Nephron (organoid): Measurements from ENCODE around the gene ANKRD11.
"Not testable (repeated sequence)": the region's sequence is repeated elsewhere in the genome, so short reads cannot be mapped to it uniquely, and the experiment has no call there.

ENCODE experiments used
- H3K27ac Mint-ChIP-seq, 3 experiments: 2 replicates each; pipeline ENCODE4 v1.8.0; 2020; ENCODE audit warnings: mixed read lengths in 3 of 3, mild to moderate bottlenecking in 2 of 3, moderate library complexity in 1 of 3
- H3K27me3 Mint-ChIP-seq: 2 replicates; pipeline ENCODE4 v1.8.0; 2021; ENCODE audit warnings: low read depth, mild to moderate bottlenecking, moderate library complexity, mixed read lengths
- H3K36me3 Mint-ChIP-seq: 2 replicates; pipeline ENCODE4 v1.8.0; 2020; ENCODE audit warnings: low read depth, mixed read lengths
- H3K4me1 Mint-ChIP-seq: 2 replicates; pipeline ENCODE4 v1.8.0; 2020; ENCODE audit warnings: mixed read lengths
- H3K4me3 Mint-ChIP-seq, 3 experiments: 2 replicates each; pipeline ENCODE4 v1.8.0; 2020; ENCODE audit warnings: mild to moderate bottlenecking in 3 of 3, mixed read lengths in 3 of 3, moderate library complexity in 2 of 3
- H3K9me3 Mint-ChIP-seq: 2 replicates; pipeline ENCODE4 v1.8.0; 2020; ENCODE audit warnings: mixed read lengths
- TF ChIP-seq, protein P1 (sequence below), 3 experiments: fragments of 200-600 bp; sonication (generic); IDR thresholded peaks; one replicate each; pipeline ENCODE4 v1.5.0; 2021; ENCODE audit warnings: antibody characterized with exemption in 3 of 3; ENCODE audit not compliant: unreplicated experiment in 3 of 3

ANKRD11 gene

DNA sequence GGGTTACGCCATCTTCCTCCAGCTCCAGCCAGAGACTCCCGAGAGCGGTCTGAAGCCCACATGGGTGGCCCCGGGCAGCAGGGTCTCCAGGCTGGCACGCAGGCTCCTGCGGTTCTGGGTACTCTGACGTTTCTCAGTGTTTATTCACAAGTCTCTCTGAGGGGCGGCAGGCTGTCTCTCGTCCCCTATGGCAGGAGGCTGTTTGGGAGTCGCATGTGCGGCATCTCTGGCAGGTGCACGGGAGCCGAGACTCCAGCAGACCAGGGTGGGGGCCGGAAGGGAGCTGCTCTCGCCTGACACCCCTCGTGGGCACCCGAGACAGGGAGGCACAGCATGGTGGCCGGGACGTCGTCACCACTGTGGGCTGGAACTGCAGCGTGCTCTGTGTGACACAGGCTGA, 224.7 kb downstream of the ANKRD11 start:
- H3K27ac Mint-ChIP-seq, result no peak overlapping the region

DNA sequence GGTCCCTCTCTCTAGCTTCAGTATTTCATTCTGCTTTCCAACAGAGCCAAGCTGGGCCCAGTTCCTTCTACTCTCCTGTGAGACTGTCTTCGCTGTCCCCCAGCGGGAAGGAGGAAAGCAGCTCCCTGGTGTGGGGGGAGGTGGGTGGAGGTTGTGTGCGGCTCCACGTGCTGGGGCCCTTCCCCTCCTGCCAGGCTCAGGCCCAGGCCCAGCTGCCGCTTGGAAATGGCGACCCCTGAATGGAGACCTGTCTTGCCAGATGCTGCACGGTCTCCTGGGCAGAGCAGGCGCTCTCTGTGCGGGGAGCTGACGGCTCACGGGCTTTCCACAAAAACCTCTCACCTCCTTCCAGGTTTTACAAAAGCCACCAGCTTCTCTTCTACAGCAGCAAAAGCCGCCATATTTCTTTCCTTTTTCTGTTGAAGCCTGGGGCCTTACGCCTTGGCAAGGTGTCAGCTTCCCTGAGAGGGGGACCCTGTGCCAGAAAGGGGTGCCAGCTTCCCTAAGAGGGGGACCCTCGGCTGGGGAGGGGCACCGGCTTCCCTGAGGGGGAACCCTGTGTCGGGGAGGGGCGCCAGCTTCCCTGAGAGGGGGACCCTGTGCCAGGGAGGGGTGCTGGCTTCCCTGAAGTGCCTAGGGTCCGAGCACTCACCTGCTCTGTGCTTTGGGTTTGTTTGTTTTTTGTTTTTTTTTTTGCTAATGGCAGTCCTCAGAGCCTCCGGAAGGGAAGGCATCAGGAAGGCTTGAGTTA, 225.4 kb downstream of the ANKRD11 start:
- H3K27me3 Mint-ChIP-seq, result peaks cover 4% of the 10 kb centered on the region
- H3K4me1 Mint-ChIP-seq, result no peaks in the 10 kb centered on the region
- TF ChIP-seq, protein P1, sequence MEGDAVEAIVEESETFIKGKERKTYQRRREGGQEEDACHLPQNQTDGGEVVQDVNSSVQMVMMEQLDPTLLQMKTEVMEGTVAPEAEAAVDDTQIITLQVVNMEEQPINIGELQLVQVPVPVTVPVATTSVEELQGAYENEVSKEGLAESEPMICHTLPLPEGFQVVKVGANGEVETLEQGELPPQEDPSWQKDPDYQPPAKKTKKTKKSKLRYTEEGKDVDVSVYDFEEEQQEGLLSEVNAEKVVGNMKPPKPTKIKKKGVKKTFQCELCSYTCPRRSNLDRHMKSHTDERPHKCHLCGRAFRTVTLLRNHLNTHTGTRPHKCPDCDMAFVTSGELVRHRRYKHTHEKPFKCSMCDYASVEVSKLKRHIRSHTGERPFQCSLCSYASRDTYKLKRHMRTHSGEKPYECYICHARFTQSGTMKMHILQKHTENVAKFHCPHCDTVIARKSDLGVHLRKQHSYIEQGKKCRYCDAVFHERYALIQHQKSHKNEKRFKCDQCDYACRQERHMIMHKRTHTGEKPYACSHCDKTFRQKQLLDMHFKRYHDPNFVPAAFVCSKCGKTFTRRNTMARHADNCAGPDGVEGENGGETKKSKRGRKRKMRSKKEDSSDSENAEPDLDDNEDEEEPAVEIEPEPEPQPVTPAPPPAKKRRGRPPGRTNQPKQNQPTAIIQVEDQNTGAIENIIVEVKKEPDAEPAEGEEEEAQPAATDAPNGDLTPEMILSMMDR (IDR thresholded peaks at IDR 0.05; ENCODE audit: unreplicated experiment in 3 of 3), result no peak
- no peak overlapping the region for H3K27ac Mint-ChIP-seq
- H3K9me3 Mint-ChIP-seq, result no peaks in the 10 kb centered on the region
- H3K4me3 Mint-ChIP-seq, result no peak overlapping the region
- H3K36me3 Mint-ChIP-seq, result peaks cover 35% of the 10 kb centered on the region

More for the DNA sequence above, 224.7 kb downstream of the ANKRD11 start:
- Mint-ChIP-seq H3K9me3 (no peaks in the 10 kb centered on the region), H3K27me3 (peaks cover 4% of the 10 kb centered on the region), H3K4me3 (no peak overlapping the region), H3K4me1 (no peaks in the 10 kb centered on the region), H3K36me3 (peaks cover 41% of the 10 kb centered on the region)
- TF ChIP-seq, protein P1 (IDR thresholded peaks at IDR 0.05; ENCODE audit: unreplicated experiment in 3 of 3), result no peak

DNA sequence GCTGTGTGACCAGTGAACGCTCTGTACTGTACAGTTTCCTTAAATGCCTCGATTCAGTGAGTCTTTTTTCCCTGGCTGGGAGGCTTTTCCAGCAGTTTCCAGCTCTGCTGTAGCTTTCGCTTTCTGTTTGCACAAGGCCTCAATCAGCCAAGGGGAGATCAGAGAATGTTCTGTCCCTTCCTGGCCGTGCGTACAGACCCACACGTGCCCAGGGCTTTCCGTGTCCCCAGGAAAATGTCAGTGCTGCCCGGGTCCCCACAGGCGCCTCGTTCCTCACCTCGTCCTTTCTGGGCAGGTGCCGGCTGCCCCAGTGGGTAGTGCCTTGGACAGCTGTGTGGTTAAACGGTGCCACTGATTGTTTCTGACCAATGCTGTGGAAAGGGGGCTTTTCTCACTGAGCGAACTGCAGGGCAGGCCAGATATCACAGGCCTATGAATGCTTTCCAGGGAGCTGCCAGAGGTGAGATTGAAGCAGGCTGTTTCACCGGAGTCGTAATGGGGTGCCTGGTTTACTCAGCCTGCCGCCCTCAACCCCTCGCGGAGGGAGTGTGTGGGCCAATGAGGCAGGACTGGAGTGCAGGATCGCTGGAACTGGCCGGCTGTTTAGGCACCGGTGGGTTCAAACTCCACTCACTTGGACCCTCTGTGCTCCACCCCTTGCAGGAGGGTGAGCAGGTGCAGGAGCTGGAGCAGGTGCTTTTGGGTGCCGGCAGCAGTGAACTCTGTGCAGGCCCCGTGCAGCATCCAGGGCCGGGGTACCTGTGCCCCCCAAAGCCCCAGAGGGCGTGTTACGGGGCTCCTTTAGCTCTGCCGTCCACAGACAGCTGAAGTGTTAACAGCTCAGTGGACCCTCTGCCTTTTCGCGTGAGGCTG, 228.4 kb downstream of the ANKRD11 start:
- TF ChIP-seq, protein P1 (IDR thresholded peaks at IDR 0.05; ENCODE audit: unreplicated experiment in 3 of 3), result no peak
- no peak overlapping the region for H3K27ac Mint-ChIP-seq
- H3K27me3 Mint-ChIP-seq, result peaks cover 24% of the 10 kb centered on the region
- peaks cover 6% of the 10 kb centered on the region for H3K9me3 Mint-ChIP-seq
- peaks cover 27% of the 10 kb centered on the region for H3K36me3 Mint-ChIP-seq
- H3K4me1 Mint-ChIP-seq, result no peaks in the 10 kb centered on the region
- H3K4me3 Mint-ChIP-seq, result no peak overlapping the region

DNA sequence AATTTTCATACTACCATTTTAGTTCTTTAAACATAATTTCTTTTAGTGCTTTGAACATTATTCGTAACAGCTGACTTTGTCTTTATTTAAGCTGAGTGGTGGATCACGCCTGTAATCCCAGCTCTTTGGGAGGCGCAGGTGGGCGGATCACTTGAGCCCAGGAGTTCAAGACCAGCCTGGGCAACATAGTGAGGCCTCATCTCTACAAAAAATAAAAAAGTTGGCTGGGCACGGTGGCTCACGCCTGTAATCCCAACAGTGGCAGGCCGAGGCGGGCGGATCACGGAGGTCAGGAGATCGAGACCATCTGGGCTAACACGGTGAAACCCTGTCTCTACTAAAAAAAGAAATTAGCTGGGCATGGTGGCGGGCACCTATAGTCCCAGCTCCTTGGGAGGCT, 230.5 kb downstream of the ANKRD11 start:
- H3K4me1 Mint-ChIP-seq, H3K9me3 Mint-ChIP-seq, H3K4me3 Mint-ChIP-seq, H3K27ac Mint-ChIP-seq: not testable (repeated sequence)
- H3K36me3 Mint-ChIP-seq, result peaks cover 13% of the 10 kb centered on the region
- peaks cover 33% of the 10 kb centered on the region for H3K27me3 Mint-ChIP-seq

DNA sequence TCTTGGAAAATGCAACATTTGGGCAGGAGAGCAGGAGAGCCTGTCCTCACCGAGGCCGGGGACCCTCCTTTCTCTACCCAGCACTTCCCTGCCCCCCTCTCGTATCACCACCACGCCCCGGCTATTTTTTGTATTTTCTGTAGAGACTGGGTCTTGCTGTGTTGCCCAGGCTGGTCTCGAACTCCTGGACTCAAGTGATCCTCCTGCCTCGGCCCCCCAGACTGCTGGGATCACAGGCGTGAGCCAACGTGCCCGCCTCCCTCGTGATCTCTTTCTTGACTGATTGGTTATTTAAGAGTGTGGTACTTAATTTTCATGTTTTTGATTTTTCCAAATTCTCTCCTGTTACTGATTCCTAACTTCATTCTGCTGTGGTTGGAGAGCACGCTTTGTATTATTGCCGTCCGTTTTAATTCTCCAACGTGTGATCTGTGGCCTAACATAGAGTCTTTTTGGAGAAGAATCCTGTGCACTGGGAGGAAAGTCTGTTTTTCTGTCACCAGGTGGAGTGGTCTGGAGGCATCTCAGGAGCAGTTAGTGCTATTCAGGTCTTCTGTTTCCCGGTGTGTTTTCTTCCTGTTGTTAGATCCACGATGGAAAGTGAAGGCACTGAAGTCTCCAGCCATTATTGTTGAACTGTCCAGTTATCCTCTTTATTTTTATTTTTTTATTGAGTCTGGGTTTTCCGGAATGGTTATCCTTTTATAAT, 232.4 kb downstream of the ANKRD11 start:
- Mint-ChIP-seq H3K9me3 (peaks cover 6% of the 10 kb centered on the region), H3K4me1 (no peaks in the 10 kb centered on the region), H3K4me3 (peak overlapping the region; percentile 24 to 65 (median 47)), H3K27ac (no peak overlapping the region), H3K27me3 (peaks cover 33% of the 10 kb centered on the region), H3K36me3 (peaks cover 8% of the 10 kb centered on the region)
- TF ChIP-seq, protein P1 (IDR thresholded peaks at IDR 0.05; ENCODE audit: unreplicated experiment in 3 of 3), result no peak

DNA sequence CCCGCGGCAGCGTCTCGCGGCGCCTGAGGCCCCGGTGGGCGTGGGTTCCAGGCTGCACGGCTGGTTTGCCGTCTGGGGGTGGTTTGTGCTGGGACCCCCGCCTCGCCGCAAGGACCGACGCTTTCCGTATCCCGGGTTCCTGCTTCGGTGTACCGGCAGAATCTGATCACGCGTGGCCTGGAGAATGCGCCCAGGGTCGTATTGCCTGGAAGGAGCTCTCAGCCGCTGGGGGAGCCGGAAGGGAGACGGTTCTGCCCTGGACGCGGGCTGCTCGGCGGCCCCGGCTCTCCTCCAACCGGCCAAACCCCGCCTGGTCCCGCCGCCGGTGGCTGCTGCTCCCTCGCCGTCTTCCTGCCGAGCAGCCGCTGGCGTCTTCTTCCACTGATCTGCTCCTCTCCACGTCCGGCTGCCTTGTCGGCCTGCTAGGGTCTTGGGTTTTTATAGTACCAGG, 233.1 kb downstream of the ANKRD11 start:
- H3K27me3 Mint-ChIP-seq, result peaks cover 33% of the 10 kb centered on the region
- H3K27ac Mint-ChIP-seq, result no peak overlapping the region
- TF ChIP-seq, protein P1 (IDR thresholded peaks at IDR 0.05; ENCODE audit: unreplicated experiment in 3 of 3), result no peak
- H3K4me3 Mint-ChIP-seq, result peak overlapping the region; percentile 24 to 65 (median 47)
- no peaks in the 10 kb centered on the region for H3K4me1 Mint-ChIP-seq
- H3K9me3 Mint-ChIP-seq, result peaks cover 6% of the 10 kb centered on the region
- peaks cover 5% of the 10 kb centered on the region for H3K36me3 Mint-ChIP-seq
